ENCODE results near the gene PIK3C3. TPM values are rescaled to one million over a fixed set of nuclear protein-coding genes. Genes with fewer than 3 reads are reported as not detected.
A peak's percentile ranks its signal among the peaks of the same experiment; 100 is the strongest.

Gene PIK3C3
- total and polyA plus RNA-seq, 9 of the 15 experiments (the other 6 are each of a cell fraction or from before 2014, with no cell fraction given) = 27.0 to 101 (median 42.9) TPM

DNA sequence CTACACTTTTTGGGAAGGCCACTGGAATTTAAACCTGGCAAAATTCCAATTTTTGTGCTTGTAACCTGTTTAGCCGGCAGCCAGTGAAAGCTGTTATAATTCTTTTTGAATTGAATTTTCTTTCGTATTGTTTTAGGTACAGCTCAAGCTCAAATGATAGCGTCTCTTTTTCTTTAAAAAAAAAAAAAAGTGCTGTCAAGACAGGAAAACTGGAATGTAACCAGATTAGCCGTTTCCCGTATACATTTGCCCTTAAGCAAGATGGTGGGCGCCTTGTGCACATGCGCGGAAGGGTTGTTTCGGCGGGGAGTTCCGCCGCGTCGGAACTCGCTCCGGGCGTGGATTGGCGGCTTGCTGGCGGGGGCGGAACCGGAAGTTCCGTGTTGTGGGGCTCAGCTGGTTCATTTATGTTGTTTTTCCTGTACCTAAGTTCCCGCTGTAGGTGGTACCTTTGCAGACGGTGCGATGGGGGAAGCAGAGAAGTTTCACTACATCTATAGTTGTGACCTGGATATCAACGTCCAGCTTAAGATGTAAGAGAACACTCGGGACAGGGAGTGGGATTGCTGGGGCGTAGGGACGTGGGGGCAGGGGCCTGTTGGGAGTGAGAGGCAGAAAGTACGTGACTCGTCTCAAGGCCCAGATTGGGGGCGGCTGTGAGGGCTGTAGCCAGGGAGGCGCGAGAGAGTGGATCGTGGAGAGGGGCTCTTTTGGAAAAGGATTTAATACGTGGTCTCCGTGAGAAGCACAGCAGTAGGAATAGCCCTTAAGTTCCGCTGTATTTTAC is at the start of gene PIK3C3 (continued):
- TF ChIP-seq NFIX (CRISPR knock-in tag; IDR thresholded peaks at IDR 0.05; ENCODE audit: low read depth) = peak; percentile 58
- no peak; the same call in 1 of the 2 replicates for TF ChIP-seq DIDO1 (tag; IDR thresholded peaks at IDR 0.05; ENCODE audit: low read depth)
- TF ChIP-seq ARID3B (CRISPR knock-in tag; IDR thresholded peaks at IDR 0.05; ENCODE audit: borderline replicate concordance) = no peak
- TF ChIP-seq ELF1 (tag; IDR thresholded peaks at IDR 0.05) = peak; percentile 96
- TF ChIP-seq CBX1 (IDR thresholded peaks at IDR 0.05; ENCODE audit: low read depth) = no peak
- TF ChIP-seq FIP1L1 (IDR thresholded peaks at IDR 0.05; ENCODE audit: low read depth, low read length, poor library complexity, severe bottlenecking) = no peak
- no peak for TF ChIP-seq NCOA2 (IDR thresholded peaks at IDR 0.05; ENCODE audit: partially characterized antibody in 2 of 2)
- TF ChIP-seq FOXK2 (conservative IDR thresholded peaks at IDR 0.05 in 1 of 2, IDR thresholded peaks at IDR 0.05 in 1 of 2; ENCODE audit: low read depth in 2 of 2) = peak; percentile 93 to 97
- TF ChIP-seq MYNN (IDR thresholded peaks at IDR 0.05) = no peak
- TF ChIP-seq MYNN (CRISPR knock-in tag; IDR thresholded peaks at IDR 0.05) = no peak
- no peak for TF ChIP-seq NR1H2 (CRISPR knock-in tag; IDR thresholded peaks at IDR 0.05)
- TF ChIP-seq KLF13 (tag; IDR thresholded peaks at IDR 0.05; ENCODE audit: borderline replicate concordance, low read depth) = no peak
- TF ChIP-seq ETS1 (conservative IDR thresholded peaks at IDR 0.05; ENCODE audit: control insufficient read depth, low read depth, low read length) = no peak; the same call in 1 of the 2 replicates
- 0 out of 2 replicates have a peak, but pooled peaks have one; percentile 30 for TF ChIP-seq ZNF75A (CRISPR knock-in tag; IDR thresholded peaks at IDR 0.05)
- TF ChIP-seq POLR2AphosphoS2 (IDR thresholded peaks at IDR 0.05; ENCODE audit: low read length) = no peak; the same call in 1 of the 2 replicates
- TF ChIP-seq SAFB (IDR thresholded peaks at IDR 0.05; ENCODE audit: borderline replicate concordance, low read depth, low read length) = no peak
- TF ChIP-seq NONO (IDR thresholded peaks at IDR 0.05; ENCODE audit: low read depth in 2 of 2, low read length in 1 of 2) = no peak
- peak; percentile 53; the same call in 1 of the 2 replicates for TF ChIP-seq POLR2AphosphoS5 (IDR thresholded peaks at IDR 0.05; ENCODE audit: control insufficient read depth, insufficient read depth, low read depth, low read length)
- no peak for TF ChIP-seq ASH1L (IDR thresholded peaks at IDR 0.05; ENCODE audit: borderline replicate concordance, low read depth, partially characterized antibody)
- TF ChIP-seq STAT5B (CRISPR knock-in tag; IDR thresholded peaks at IDR 0.05) = no peak
- peak; percentile 35; the same call in 1 of the 2 replicates for TF ChIP-seq TAF7 (tag; IDR thresholded peaks at IDR 0.05)
- TF ChIP-seq, protein P1, sequence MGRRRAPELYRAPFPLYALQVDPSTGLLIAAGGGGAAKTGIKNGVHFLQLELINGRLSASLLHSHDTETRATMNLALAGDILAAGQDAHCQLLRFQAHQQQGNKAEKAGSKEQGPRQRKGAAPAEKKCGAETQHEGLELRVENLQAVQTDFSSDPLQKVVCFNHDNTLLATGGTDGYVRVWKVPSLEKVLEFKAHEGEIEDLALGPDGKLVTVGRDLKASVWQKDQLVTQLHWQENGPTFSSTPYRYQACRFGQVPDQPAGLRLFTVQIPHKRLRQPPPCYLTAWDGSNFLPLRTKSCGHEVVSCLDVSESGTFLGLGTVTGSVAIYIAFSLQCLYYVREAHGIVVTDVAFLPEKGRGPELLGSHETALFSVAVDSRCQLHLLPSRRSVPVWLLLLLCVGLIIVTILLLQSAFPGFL (CRISPR knock-in tag; IDR thresholded peaks at IDR 0.05) = no peak
